Spinal cord (tissue), 10 donors: ENCODE data around the gene PLCH1. TPM values are rescaled to one million over a fixed set of nuclear protein-coding genes. Genes with fewer than 3 reads are reported as not detected.

ENCODE experiments used
- DNase-seq, 6 donors: peaks; one replicate each; pipeline versions ENCODE4 v3.0.0 to v3.0.0-alpha.2; 2013 to 2015; ENCODE audit warnings: low spot score in 6 of 6, low read depth in 4 of 6
- H3K27ac ChIP-seq: one replicate; pipeline ENCODE4 v1.5.1; 2013; ENCODE audit warnings: low read depth, low read length, control low read depth
- H3K27me3 ChIP-seq: one replicate; pipeline ENCODE4 v1.6.1; 2013; ENCODE audit warnings: low read length; ENCODE audit not compliant: control insufficient read depth, insufficient read depth
- H3K36me3 ChIP-seq: one replicate; pipeline ENCODE4 v1.6.1; 2013; ENCODE audit warnings: low read length; ENCODE audit not compliant: control insufficient read depth, insufficient read depth
- H3K4me1 ChIP-seq: one replicate; pipeline ENCODE4 v1.6.1; 2013; ENCODE audit warnings: low read length; ENCODE audit not compliant: control insufficient read depth, insufficient read depth
- H3K4me3 ChIP-seq: one replicate; pipeline ENCODE4 v1.5.1; 2013; ENCODE audit warnings: low read depth, low read length, control low read depth
- H3K9me3 ChIP-seq: one replicate; pipeline ENCODE4 v1.6.1; 2013; ENCODE audit warnings: low read length; ENCODE audit not compliant: control insufficient read depth, insufficient read depth
- WGBS: methylation state at CpG from one replicate; pipeline ENCODE4 v1.1.5; 2013; ENCODE audit warnings: missing lambda C conversion rate; ENCODE audit not compliant: insufficient coverage; 5-methylcytosine and 5-hydroxymethylcytosine counted together
- long read RNA-seq, 4 donors: transcript quantifications; one replicate each; lab custom pipeline, GENCODE V29; 2026
- polyA plus RNA-seq, 2 donors: library from polyadenylated mRNA; unstranded; fragments of 120-200 nt; gene quantifications; one replicate each; pipeline ENCODE4 v1.2.1, GENCODE V29; 2013; ENCODE audit not compliant: insufficient read length in 2 of 2
- total RNA-seq, 2 donors: library from RNA; depleted of rRNA in 1 of 2; stranded (reverse); fragments of 120-200 nt in 1 of 2; fragments of >200 nt in 1 of 2; gene quantifications; one replicate each; pipeline versions ENCODE4 v1.2.3 to v1.2.4, GENCODE V29; 2013 to 2014
- donor health status: healthy.

Gene PLCH1
- total RNA-seq (10 to 100 TPM; 10.2 to 20.6 TPM), polyA plus RNA-seq (10 to 100 TPM; 12.1 to 13.7 TPM)
- long read RNA-seq, donor 1: 0 reads
- long read RNA-seq, donor 2: 0 reads
- long read RNA-seq, donor 3: 0 reads
- long read RNA-seq, donor 4: 0 reads

- H3K9me3 ChIP-seq: no peaks in the 10 kb centered on the region
- under 1% methylated on average over 30 of the region's 33 CpGs for WGBS
- H3K27me3 ChIP-seq: peaks cover 6% of the 10 kb centered on the region
- DNase-seq: peak in 4 of 6 donors; percentile 53 to 93 (median 82)
- peaks cover 20% of the 10 kb centered on the region for H3K4me1 ChIP-seq
- H3K36me3 ChIP-seq: no peaks in the 10 kb centered on the region
- peak within 1 kb of the TSS; percentile 79 for H3K4me3 ChIP-seq
- H3K27ac ChIP-seq: peak within 1 kb of the TSS; percentile 78
Measured at GRCh38 chr3:155744626-155745324, at the start of gene PLCH1. Gene PLCH1, minus strand, starts transcription at chr3:155745071. Its CDS starts 40,847 bp downstream, at chr3:155704224.

- H3K36me3 ChIP-seq: no peaks in the 10 kb centered on the region
- no peak overlapping the region for H3K4me3 ChIP-seq
- no CpG with 5 or more reads among the region's 1 CpG for WGBS
- no peak overlapping the region for H3K27ac ChIP-seq
- H3K27me3 ChIP-seq: no peaks in the 10 kb centered on the region
- H3K9me3 ChIP-seq: no peaks in the 10 kb centered on the region
- DNase-seq: no peak
- H3K4me1 ChIP-seq: no peaks in the 10 kb centered on the region
Measured at GRCh38 chr3:155792532-155792931, 47.7 kb upstream of the PLCH1 start.

- H3K36me3 ChIP-seq: no peaks in the 10 kb centered on the region
- DNase-seq: no peak
- WGBS: no CpG with 5 or more reads among the region's 2 CpGs
Measured at GRCh38 chr3:155791190-155791589, 46.3 kb upstream of the PLCH1 start.

GRCh38 chr3:155790272-155790925 is 45.5 kb upstream of the PLCH1 start:
- no peak for DNase-seq
- no peaks in the 10 kb centered on the region for H3K27me3 ChIP-seq
- WGBS: 63% methylated on average over 1 of the region's 4 CpGs
- H3K4me1 ChIP-seq: no peaks in the 10 kb centered on the region
- no peaks in the 10 kb centered on the region for H3K9me3 ChIP-seq
- H3K36me3 ChIP-seq: no peaks in the 10 kb centered on the region
- H3K27ac ChIP-seq: no peak overlapping the region
- H3K4me3 ChIP-seq: no peak overlapping the region

More at GRCh38 chr3:155791190-155791589, 46.3 kb upstream of the PLCH1 start:
- Histone ChIP-seq H3K27me3 (no peaks in the 10 kb centered on the region), H3K4me1 (no peaks in the 10 kb centered on the region), H3K9me3 (no peaks in the 10 kb centered on the region), H3K4me3 (no peak overlapping the region), H3K27ac (no peak overlapping the region)

- no peak overlapping the region for H3K4me3 ChIP-seq
- H3K27ac ChIP-seq: no peak overlapping the region
- no peaks in the 10 kb centered on the region for H3K27me3 ChIP-seq
- H3K9me3 ChIP-seq: no peaks in the 10 kb centered on the region
- H3K4me1 ChIP-seq: no peaks in the 10 kb centered on the region
- peaks cover 6% of the 10 kb centered on the region for H3K36me3 ChIP-seq
- no peak for DNase-seq
Measured at GRCh38 chr3:155785662-155786295, 40.9 kb upstream of the PLCH1 start.

GRCh38 chr3:155782390-155782953 is 37.6 kb upstream of the PLCH1 start:
- no CpG with 5 or more reads among the region's 1 CpG for WGBS
- no peak overlapping the region for H3K27ac ChIP-seq
- no peaks in the 10 kb centered on the region for H3K9me3 ChIP-seq
- DNase-seq: no peak
- H3K27me3 ChIP-seq: no peaks in the 10 kb centered on the region
- H3K4me1 ChIP-seq: no peaks in the 10 kb centered on the region
- H3K36me3 ChIP-seq: peaks cover 6% of the 10 kb centered on the region
- H3K4me3 ChIP-seq: no peak overlapping the region

GRCh38 chr3:155780291-155780690 is 35.4 kb upstream of the PLCH1 start:
- no peaks in the 10 kb centered on the region for H3K4me1 ChIP-seq
- no peak overlapping the region for H3K4me3 ChIP-seq
- no peak overlapping the region for H3K27ac ChIP-seq
- H3K9me3 ChIP-seq: no peaks in the 10 kb centered on the region
- no peaks in the 10 kb centered on the region for H3K27me3 ChIP-seq
- H3K36me3 ChIP-seq: peaks cover 7% of the 10 kb centered on the region
- no peak for DNase-seq

- Histone ChIP-seq H3K4me1 (no peaks in the 10 kb centered on the region), H3K27me3 (no peaks in the 10 kb centered on the region), H3K9me3 (no peaks in the 10 kb centered on the region), H3K4me3 (no peak overlapping the region), H3K36me3 (peaks cover 9% of the 10 kb centered on the region), H3K27ac (no peak overlapping the region)
- no peak for DNase-seq
Measured at GRCh38 chr3:155778462-155778861, 33.6 kb upstream of the PLCH1 start.

GRCh38 chr3:155772801-155773200 is 27.9 kb upstream of the PLCH1 start:
- H3K4me1 ChIP-seq: no peaks in the 10 kb centered on the region
- no CpG with 5 or more reads among the region's 1 CpG for WGBS
- DNase-seq: no peak
- H3K27me3 ChIP-seq: no peaks in the 10 kb centered on the region
- no peak overlapping the region for H3K27ac ChIP-seq
- H3K4me3 ChIP-seq: no peak overlapping the region
- peaks cover 24% of the 10 kb centered on the region for H3K36me3 ChIP-seq
- peaks cover 5% of the 10 kb centered on the region for H3K9me3 ChIP-seq
